Body of pancreas (tissue), 4 donors: ENCODE results near the gene SPATS2L. TPM values are rescaled to one million over a fixed set of nuclear protein-coding genes. Genes with fewer than 3 reads are reported as not detected.

ENCODE experiments used
- ATAC-seq: fragments of 150-250 bp; one replicate; pipeline ENCODE4 v1.9.1; 2016
- DNase-seq, 4 donors: peaks; one replicate each; pipeline ENCODE4 v3.0.0-alpha.2; 2019
- H3K27ac ChIP-seq, 4 donors: fragments of 200-600 bp; sonication (generic); 1 replicate in 3 of 4; 2 replicates in 1 of 4; pipeline versions ENCODE4 v1.5.1 to v1.6.1; 2016 to 2019; ENCODE audit warnings: mild to moderate bottlenecking in 1 of 4, mixed read lengths in 1 of 4, moderate library complexity in 1 of 4
- H3K27me3 ChIP-seq, 2 donors: fragments of 200-600 bp; sonication (generic); one replicate each; pipeline ENCODE4 v1.6.0; 2016; ENCODE audit warnings: mild to moderate bottlenecking in 1 of 2
- H3K36me3 ChIP-seq, 2 donors: fragments of 200-600 bp; sonication (generic); replicated peaks in 1 of 2; 2 replicates each; pipeline ENCODE4 v1.5.1; 2016; ENCODE audit warnings: low read depth in 2 of 2; ENCODE audit not compliant: insufficient read depth in 1 of 2
- H3K4me1 ChIP-seq: fragments of 200-600 bp; sonication (generic); one replicate; pipeline ENCODE4 v1.6.0; 2016
- H3K4me3 ChIP-seq, 2 donors: fragments of 200-600 bp; sonication (generic); 1 replicate in 1 of 2; 2 replicates in 1 of 2; pipeline ENCODE4 v1.5.1; 2016 to 2019
- H3K9me3 ChIP-seq, 3 donors: fragments of 200-600 bp; sonication (generic); 1 replicate in 2 of 3; 2 replicates in 1 of 3; pipeline ENCODE4 v1.5.1; 2016
- POLR2A ChIP-seq, 3 donors: fragments of 450-650 bp; IDR thresholded peaks; one replicate each; pipeline ENCODE4 v1.6.1; 2016; ENCODE audit warnings: antibody characterized with exemption in 3 of 3, mild to moderate bottlenecking in 2 of 3
- WGBS, 2 donors: methylation state at CpG; one replicate each; pipeline ENCODE4 v1.1.5; 2017; 5-methylcytosine and 5-hydroxymethylcytosine counted together
- intact Hi-C: fragments of 100-400 bp; cut with DNase I; formaldehyde crosslinking; loops from one replicate; pipeline ENCODE4 v1.15.1; 2023
- total RNA-seq, 2 donors: library from RNA; depleted of rRNA; stranded (reverse); fragments of >200 nt; gene quantifications; one replicate each; pipeline ENCODE4 v1.1.0, GENCODE V29; 2016
- TF ChIP-seq, protein P1 (sequence below), 7 experiments: fragments of 450-650 bp in 4 of 7; fragments of 200-600 bp in 3 of 7; sonication (generic) in 3 of 7; IDR thresholded peaks; one replicate each; pipeline ENCODE4 v1.5.1; 2016 to 2019; ENCODE audit warnings: antibody characterized with exemption in 7 of 7

The SPATS2L gene
- total RNA-seq, 2 donors from 2014 or later: 39.2 to 49.8 TPM

DNA sequence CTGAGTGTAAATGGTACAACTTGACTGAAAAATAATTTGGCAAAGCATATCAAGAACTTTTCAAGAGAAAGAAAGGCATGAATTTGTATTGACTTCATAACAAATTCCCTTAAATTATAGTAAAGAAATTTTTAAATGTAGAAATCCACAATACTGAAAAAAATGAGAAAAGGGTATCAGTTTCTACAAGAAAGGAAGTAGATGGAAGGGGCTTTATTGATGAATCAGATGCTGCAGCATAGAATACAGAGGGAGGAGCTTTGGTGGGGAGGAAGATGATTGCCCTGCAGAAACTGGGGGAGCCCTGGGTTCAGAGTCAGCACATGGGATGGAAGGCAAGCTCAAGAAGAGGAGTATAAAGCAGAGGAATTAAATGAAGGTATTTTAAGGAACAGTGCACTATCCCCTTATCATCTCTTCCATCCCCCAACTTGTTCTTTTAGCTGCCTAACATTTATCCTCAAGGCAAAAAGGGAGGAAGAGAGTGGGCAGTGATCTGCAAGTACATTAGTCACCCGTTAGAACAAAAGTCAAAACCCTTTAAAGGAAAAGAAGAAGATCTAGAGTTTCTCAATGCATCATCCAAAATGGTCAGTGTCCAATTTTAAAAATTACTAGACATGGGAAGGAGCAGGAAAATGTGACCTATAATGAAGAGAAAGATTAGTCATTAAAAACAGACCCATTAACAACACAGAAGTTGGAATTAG lies 125.7 kb downstream of the SPATS2L start:
- Histone ChIP-seq H3K27ac (no peak overlapping the region), H3K9me3 (no peaks in the 10 kb centered on the region), H3K27me3 (no peaks in the 10 kb centered on the region), H3K4me1 (no peaks in the 10 kb centered on the region), H3K4me3 (no peak overlapping the region), H3K36me3 (no peaks in the 10 kb centered on the region)
- WGBS, 2 donors: 89 to 93% methylated on average over 1 of the region's 1 CpG
- intact Hi-C loops: no loop called here
- DNase-seq (no peak), ATAC-seq (no peak)
- TF ChIP-seq POLR2A (IDR thresholded peaks at IDR 0.05): no peak
- TF ChIP-seq, protein P1, sequence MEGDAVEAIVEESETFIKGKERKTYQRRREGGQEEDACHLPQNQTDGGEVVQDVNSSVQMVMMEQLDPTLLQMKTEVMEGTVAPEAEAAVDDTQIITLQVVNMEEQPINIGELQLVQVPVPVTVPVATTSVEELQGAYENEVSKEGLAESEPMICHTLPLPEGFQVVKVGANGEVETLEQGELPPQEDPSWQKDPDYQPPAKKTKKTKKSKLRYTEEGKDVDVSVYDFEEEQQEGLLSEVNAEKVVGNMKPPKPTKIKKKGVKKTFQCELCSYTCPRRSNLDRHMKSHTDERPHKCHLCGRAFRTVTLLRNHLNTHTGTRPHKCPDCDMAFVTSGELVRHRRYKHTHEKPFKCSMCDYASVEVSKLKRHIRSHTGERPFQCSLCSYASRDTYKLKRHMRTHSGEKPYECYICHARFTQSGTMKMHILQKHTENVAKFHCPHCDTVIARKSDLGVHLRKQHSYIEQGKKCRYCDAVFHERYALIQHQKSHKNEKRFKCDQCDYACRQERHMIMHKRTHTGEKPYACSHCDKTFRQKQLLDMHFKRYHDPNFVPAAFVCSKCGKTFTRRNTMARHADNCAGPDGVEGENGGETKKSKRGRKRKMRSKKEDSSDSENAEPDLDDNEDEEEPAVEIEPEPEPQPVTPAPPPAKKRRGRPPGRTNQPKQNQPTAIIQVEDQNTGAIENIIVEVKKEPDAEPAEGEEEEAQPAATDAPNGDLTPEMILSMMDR (IDR thresholded peaks at IDR 0.05): no peak

DNA sequence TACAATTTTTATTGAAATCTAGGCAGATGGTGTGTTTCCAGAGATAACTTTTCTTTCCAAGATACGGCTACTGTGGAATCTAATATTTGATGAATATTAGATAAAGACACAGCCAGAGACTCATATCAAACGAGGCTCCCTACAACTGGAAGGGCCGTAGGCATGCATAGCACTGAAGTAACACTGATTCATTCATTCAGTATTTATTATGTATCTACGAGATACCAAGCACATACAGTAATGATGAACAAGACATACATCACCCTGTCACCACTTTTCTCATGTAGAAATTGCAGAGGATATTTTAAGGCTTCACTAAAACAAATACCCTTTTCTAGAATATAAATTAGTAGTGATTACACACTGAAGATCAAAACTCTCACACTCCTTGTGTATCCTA lies 128.9 kb downstream of the SPATS2L start:
- no peak overlapping the region for H3K27ac ChIP-seq
- TF ChIP-seq, protein P1 (IDR thresholded peaks at IDR 0.05): no peak
- no peak for TF ChIP-seq POLR2A (IDR thresholded peaks at IDR 0.05)
- no peak for DNase-seq

DNA sequence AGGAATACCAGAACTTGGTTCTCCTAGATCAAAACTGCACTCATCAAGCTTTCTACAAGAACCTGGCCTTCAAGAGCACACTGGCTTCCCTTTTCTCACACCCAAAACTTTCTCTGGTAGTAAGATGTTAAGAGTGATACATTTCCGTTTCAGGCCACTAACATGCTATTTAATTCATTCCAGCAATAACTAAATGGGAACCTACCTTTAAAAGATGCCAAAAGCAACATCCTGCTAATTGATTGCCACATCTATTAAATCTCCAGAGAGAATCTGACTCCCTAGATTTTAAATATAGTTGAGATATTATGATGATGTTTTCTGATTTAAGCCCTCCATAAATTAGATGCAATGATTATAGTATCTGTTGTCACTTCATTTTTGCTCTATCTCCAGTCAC lies 131.8 kb downstream of the SPATS2L start:
- ATAC-seq: no peak
- H3K4me3 ChIP-seq: no peak overlapping the region
- no peaks in the 10 kb centered on the region for H3K4me1 ChIP-seq
- H3K36me3 ChIP-seq: no peaks in the 10 kb centered on the region
- WGBS, 2 donors: 87 to 95% methylated on average over 1 of the region's 1 CpG
- intact Hi-C loops: no loop called here
- TF ChIP-seq, protein P1 (IDR thresholded peaks at IDR 0.05): no peak
- TF ChIP-seq POLR2A (IDR thresholded peaks at IDR 0.05): no peak
- no peak for DNase-seq
- no peak overlapping the region for H3K27ac ChIP-seq
- no peaks in the 10 kb centered on the region for H3K9me3 ChIP-seq
- H3K27me3 ChIP-seq: no peaks in the 10 kb centered on the region

More for the DNA sequence above, 128.9 kb downstream of the SPATS2L start:
- H3K9me3 ChIP-seq: no peaks in the 10 kb centered on the region
- WGBS, 2 donors: 85 to 89% methylated on average over 4 of the region's 4 CpGs
- no peaks in the 10 kb centered on the region for H3K27me3 ChIP-seq
- intact Hi-C loops: no loop called here
- H3K4me3 ChIP-seq: no peak overlapping the region
- ATAC-seq: no peak
- no peaks in the 10 kb centered on the region for H3K36me3 ChIP-seq
- H3K4me1 ChIP-seq: no peaks in the 10 kb centered on the region

DNA sequence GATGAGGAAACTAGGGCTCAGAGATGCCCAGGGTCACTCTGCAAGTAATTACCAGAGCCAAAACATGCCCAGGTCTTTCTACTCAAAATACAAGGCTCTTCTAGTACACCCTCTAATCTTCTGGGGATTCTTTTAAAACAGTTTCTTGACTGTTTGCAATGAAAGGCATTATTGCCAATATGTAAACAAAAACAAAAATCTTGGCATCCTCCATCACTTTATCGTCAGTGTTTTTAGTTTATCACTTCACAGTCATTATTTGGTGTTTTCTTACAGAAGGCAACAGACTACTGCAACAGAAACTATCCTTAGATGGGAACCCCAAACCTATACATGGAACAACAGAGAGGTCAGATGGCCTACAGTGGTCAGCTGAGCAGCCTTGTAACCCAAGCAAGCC lies 132.4 kb downstream of the SPATS2L start:
- no peak for ATAC-seq
- Histone ChIP-seq H3K27me3 (no peaks in the 10 kb centered on the region), H3K4me1 (no peaks in the 10 kb centered on the region), H3K27ac (no peak overlapping the region), H3K9me3 (no peaks in the 10 kb centered on the region), H3K36me3 (no peaks in the 10 kb centered on the region), H3K4me3 (no peak overlapping the region)
- WGBS, 2 donors: 58 to 67% methylated on average over 1 of the region's 1 CpG
- DNase-seq: no peak
- no peak for TF ChIP-seq POLR2A (IDR thresholded peaks at IDR 0.05)
- TF ChIP-seq, protein P1 (IDR thresholded peaks at IDR 0.05): no peak
- intact Hi-C loops: no loop called here

DNA sequence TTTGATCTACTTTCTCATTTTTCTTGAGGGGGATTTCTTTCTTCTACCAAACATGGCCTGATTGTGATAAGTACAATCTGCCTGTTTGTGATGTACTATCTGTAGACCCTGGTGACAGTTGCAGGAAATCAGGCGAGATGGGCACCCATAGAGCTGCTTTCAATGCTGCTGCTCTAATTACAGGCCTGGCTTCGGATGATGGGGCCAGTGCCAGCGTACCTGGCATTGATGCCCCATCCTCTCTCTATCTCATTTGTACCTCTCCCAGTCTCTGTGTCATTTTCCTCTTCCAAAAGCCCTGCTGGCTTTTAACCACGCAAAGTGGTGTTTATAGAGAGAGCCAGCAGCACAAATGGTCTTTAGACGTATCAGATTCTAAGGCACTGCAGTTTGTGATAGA lies 133.5 kb downstream of the SPATS2L start:
- DNase-seq (no peak), ATAC-seq (no peak)
- no peak for TF ChIP-seq POLR2A (IDR thresholded peaks at IDR 0.05)
- TF ChIP-seq, protein P1 (IDR thresholded peaks at IDR 0.05): no peak
- no peaks in the 10 kb centered on the region for H3K9me3 ChIP-seq
- intact Hi-C loops: no loop called here
- no peak overlapping the region for H3K27ac ChIP-seq
- no peaks in the 10 kb centered on the region for H3K27me3 ChIP-seq
- no peaks in the 10 kb centered on the region for H3K4me1 ChIP-seq
- no peaks in the 10 kb centered on the region for H3K36me3 ChIP-seq
- 96 to 97% methylated on average over 5 of the region's 5 CpGs for WGBS, 2 donors
- no peak overlapping the region for H3K4me3 ChIP-seq
